Measurements from ENCODE around the gene AP1AR. TPM values are rescaled to one million over a fixed set of nuclear protein-coding genes. Genes with fewer than 3 reads are reported as not detected.

The AP1AR gene
- total and polyA plus RNA-seq, 2 donors (not counting 3 experiments of a cell fraction or from before 2014, with no cell fraction given) = 6.6 to 18.6 TPM

DNA sequence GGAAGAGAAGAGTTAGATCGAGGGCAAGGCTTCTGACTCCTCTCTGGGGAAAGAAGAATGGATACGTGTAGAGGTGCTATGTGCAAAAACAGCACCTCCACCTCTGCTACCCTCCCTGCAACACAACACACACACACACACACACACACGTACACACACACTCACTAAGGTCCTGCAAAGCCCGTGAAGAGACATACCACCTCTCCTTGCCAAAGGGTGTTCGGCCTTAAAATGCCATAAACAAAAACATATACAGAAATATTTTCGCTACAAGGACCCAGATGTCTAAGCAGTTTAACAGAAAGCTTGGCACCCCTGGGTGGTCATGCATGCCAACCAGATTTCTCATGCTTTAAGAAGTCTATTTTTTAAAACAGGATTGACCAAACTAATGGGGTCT lies 52.6 kb downstream of the AP1AR start:
- peak overlapping the region; percentile 23 for H3K9ac ChIP-seq (replicated peaks; ENCODE audit: extremely low read depth, insufficient read depth, low read length)

GRCh38 chr4:112284662-112285411 lies 53.2 kb downstream of the AP1AR start:
- peak overlapping the region; percentile 94 for H3K4me2 ChIP-seq (ENCODE audit: insufficient read depth, low read length)
- H3K9me1 ChIP-seq (replicated peaks; ENCODE audit: control insufficient read depth, extremely low read depth, insufficient read depth, low read length) = no peaks in the 10 kb centered on the region
- TF ChIP-seq, protein P1, sequence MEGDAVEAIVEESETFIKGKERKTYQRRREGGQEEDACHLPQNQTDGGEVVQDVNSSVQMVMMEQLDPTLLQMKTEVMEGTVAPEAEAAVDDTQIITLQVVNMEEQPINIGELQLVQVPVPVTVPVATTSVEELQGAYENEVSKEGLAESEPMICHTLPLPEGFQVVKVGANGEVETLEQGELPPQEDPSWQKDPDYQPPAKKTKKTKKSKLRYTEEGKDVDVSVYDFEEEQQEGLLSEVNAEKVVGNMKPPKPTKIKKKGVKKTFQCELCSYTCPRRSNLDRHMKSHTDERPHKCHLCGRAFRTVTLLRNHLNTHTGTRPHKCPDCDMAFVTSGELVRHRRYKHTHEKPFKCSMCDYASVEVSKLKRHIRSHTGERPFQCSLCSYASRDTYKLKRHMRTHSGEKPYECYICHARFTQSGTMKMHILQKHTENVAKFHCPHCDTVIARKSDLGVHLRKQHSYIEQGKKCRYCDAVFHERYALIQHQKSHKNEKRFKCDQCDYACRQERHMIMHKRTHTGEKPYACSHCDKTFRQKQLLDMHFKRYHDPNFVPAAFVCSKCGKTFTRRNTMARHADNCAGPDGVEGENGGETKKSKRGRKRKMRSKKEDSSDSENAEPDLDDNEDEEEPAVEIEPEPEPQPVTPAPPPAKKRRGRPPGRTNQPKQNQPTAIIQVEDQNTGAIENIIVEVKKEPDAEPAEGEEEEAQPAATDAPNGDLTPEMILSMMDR (IDR thresholded peaks at IDR 0.05; ENCODE audit: extremely low read depth in 1 of 2, insufficient read depth in 1 of 2, low read depth in 1 of 2, low read length in 2 of 2) = no peak
- TF ChIP-seq EZH2 (IDR thresholded peaks at IDR 0.05; ENCODE audit: borderline replicate concordance, low read depth, low read length, severe bottlenecking) (no peak), JUN (IDR thresholded peaks at IDR 0.05; ENCODE audit: borderline replicate concordance, insufficient read depth, insufficient read length, low read depth) (no peak), POLR2AphosphoS5 (IDR thresholded peaks at IDR 0.05; ENCODE audit: insufficient read depth, low read depth, low read length) (peak; percentile 13), MAX (IDR thresholded peaks at IDR 0.05; ENCODE audit: insufficient read depth, insufficient read length) (no peak), MYC (IDR thresholded peaks at IDR 0.05; ENCODE audit: low read depth, low read length) (no peak), FOS (IDR thresholded peaks at IDR 0.05; ENCODE audit: borderline replicate concordance, insufficient read depth, low read length) (no peak), GATA2 (IDR thresholded peaks at IDR 0.05; ENCODE audit: insufficient read depth, insufficient read length, low read depth, low read length) (no peak)
- peak; percentile 69 for DNase-seq (ENCODE audit: low read depth, low spot score)
- H4K20me1 ChIP-seq (replicated peaks; ENCODE audit: control insufficient read depth, extremely low read depth, insufficient read depth, low read length) = no peaks in the 10 kb centered on the region
- FAIRE-seq = peak; percentile 70
- POLR2A ChIA-PET = no interaction called here
- H3K4me3 ChIP-seq (replicated peaks in 1 of 3; ENCODE audit: insufficient read depth in 1 of 3, low read depth in 1 of 3, low read length in 3 of 3) = peak overlapping the region; percentile 77 to 98 (median 92)
- CTCF ChIA-PET = interaction anchor here (0.7 to 1.5 kb wide), 3 partner anchors 47 to 477 kb away, joined by 3 to 6 read pairs (median 5); no protein-coding TSS in a partner anchor
- peak overlapping the region; percentile 99 for H2AFZ ChIP-seq (ENCODE audit: low read depth, low read length)
- BruUV-seq (replicated peaks) = TSS peak; percentile 40
- H3K79me2 ChIP-seq (ENCODE audit: control insufficient read depth, insufficient read depth, low read length) = peaks cover 39% of the 10 kb centered on the region
- H3K9ac ChIP-seq (replicated peaks; ENCODE audit: extremely low read depth, insufficient read depth, low read length) = peak overlapping the region; percentile 77
- H3K27me3 ChIP-seq (ENCODE audit: control insufficient read depth in 2 of 2, insufficient read depth in 2 of 2, low read length in 2 of 2) = no peaks in the 10 kb centered on the region
- H3K27ac ChIP-seq (ENCODE audit: insufficient read depth, low read depth, low read length) = peak overlapping the region; percentile 61
- H3K36me3 ChIP-seq (ENCODE audit: control insufficient read depth in 2 of 2, extremely low read depth in 1 of 2, insufficient read depth in 2 of 2, low read length in 2 of 2) = no peaks in the 10 kb centered on the region
- no peaks in the 10 kb centered on the region for H3K9me3 ChIP-seq (replicated peaks; ENCODE audit: control insufficient read depth, insufficient read depth, low read length)
- intact Hi-C loops (cut with micrococcal nuclease) = loop anchor here (1.0 to 2.0 kb wide), 4 partner anchors 14 to 138 kb away; partner anchors contain the start of gene AP1AR
- dilution Hi-C loops (cut with MboI; ENCODE audit: extremely low pct_ligation_motif_present, low sequenced_read_pairs) = no loop called here
- H3K4me1 ChIP-seq (ENCODE audit: control insufficient read depth, extremely low read depth, insufficient read depth, low read length) = peaks cover 16% of the 10 kb centered on the region

More for the DNA sequence above, 52.6 kb downstream of the AP1AR start:
- H3K9me3 ChIP-seq (replicated peaks; ENCODE audit: control insufficient read depth, insufficient read depth, low read length) = no peaks in the 10 kb centered on the region
- DNase-seq (ENCODE audit: low read depth, low spot score) (peak; percentile 33), FAIRE-seq (peak; percentile 42)
- no peak overlapping the region for H2AFZ ChIP-seq (ENCODE audit: low read depth, low read length)
- BruUV-seq (replicated peaks) = no TSS peak
- TF ChIP-seq EZH2 (IDR thresholded peaks at IDR 0.05; ENCODE audit: borderline replicate concordance, low read depth, low read length, severe bottlenecking) (no peak), MAX (IDR thresholded peaks at IDR 0.05; ENCODE audit: insufficient read depth, insufficient read length) (no peak), GATA2 (IDR thresholded peaks at IDR 0.05; ENCODE audit: insufficient read depth, insufficient read length, low read depth, low read length) (no peak), MYC (IDR thresholded peaks at IDR 0.05; ENCODE audit: low read depth, low read length) (no peak), JUN (IDR thresholded peaks at IDR 0.05; ENCODE audit: borderline replicate concordance, insufficient read depth, insufficient read length, low read depth) (no peak)
- no peaks in the 10 kb centered on the region for H3K36me3 ChIP-seq (ENCODE audit: control insufficient read depth in 2 of 2, extremely low read depth in 1 of 2, insufficient read depth in 2 of 2, low read length in 2 of 2)
- ChIA-PET CTCF (interaction anchor here (0.7 to 1.5 kb wide), 3 partner anchors 47 to 478 kb away, joined by 3 to 6 read pairs (median 5); no protein-coding TSS in a partner anchor), POLR2A (no interaction called here)
- peak overlapping the region in 2 of 3 experiments; percentile 77 to 92 for H3K4me3 ChIP-seq (replicated peaks in 1 of 3; ENCODE audit: insufficient read depth in 1 of 3, low read depth in 1 of 3, low read length in 3 of 3)
- no peaks in the 10 kb centered on the region for H3K9me1 ChIP-seq (replicated peaks; ENCODE audit: control insufficient read depth, extremely low read depth, insufficient read depth, low read length)
- H3K27me3 ChIP-seq (ENCODE audit: control insufficient read depth in 2 of 2, insufficient read depth in 2 of 2, low read length in 2 of 2) = no peaks in the 10 kb centered on the region
- H3K79me2 ChIP-seq (ENCODE audit: control insufficient read depth, insufficient read depth, low read length) = peaks cover 40% of the 10 kb centered on the region
- dilution Hi-C loops (cut with MboI; ENCODE audit: extremely low pct_ligation_motif_present, low sequenced_read_pairs) = no loop called here
- H3K4me2 ChIP-seq (ENCODE audit: insufficient read depth, low read length) = peak overlapping the region; percentile 94
- no peak overlapping the region for H3K27ac ChIP-seq (ENCODE audit: insufficient read depth, low read depth, low read length)
- no peaks in the 10 kb centered on the region for H4K20me1 ChIP-seq (replicated peaks; ENCODE audit: control insufficient read depth, extremely low read depth, insufficient read depth, low read length)
- intact Hi-C loops (cut with micrococcal nuclease) = loop anchor here (2.0 kb wide), 3 partner anchors 13 to 137 kb away; no protein-coding TSS in a partner anchor
- peaks cover 16% of the 10 kb centered on the region for H3K4me1 ChIP-seq (ENCODE audit: control insufficient read depth, extremely low read depth, insufficient read depth, low read length)
